ENCODE results near the gene OTOG.

DNA sequence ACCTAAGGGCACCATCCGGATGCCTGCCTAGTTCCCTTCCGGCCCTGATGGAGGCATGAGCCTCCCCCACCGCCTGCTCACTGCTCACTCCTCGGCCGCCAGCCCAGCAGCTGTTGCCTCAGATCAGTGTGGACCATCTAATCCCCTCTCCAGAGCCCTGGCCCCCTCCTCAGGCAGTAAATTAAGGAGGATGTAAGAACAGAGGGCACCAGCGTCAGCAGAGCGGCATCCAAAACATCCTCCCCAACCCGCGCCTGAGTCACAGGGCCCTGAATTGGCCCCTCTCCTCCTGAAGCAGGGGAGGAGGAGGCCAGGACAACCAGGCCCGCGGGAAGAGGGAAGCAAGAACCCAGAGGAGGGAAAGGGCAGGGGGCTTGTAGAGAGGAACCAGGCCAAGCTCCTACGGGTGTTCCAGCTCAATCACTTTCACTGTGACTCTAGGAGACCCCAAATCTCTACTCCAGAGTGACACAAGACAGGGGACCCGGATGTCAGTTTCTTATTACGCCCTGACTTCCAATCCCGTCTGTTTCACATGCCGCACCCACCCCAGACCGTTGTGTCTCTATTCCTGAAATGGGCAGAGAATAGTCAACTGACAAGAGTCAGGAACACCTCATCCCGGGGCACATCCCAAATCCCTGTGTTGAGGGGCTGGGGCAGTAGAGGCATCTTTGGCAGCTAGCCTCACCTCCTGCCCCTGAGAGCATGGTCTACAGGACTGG, 141.0 kb downstream of the OTOG start:
- TF ChIP-seq POLR2A (IDR thresholded peaks at IDR 0.05), result no peak
- TF ChIP-seq, protein P1, sequence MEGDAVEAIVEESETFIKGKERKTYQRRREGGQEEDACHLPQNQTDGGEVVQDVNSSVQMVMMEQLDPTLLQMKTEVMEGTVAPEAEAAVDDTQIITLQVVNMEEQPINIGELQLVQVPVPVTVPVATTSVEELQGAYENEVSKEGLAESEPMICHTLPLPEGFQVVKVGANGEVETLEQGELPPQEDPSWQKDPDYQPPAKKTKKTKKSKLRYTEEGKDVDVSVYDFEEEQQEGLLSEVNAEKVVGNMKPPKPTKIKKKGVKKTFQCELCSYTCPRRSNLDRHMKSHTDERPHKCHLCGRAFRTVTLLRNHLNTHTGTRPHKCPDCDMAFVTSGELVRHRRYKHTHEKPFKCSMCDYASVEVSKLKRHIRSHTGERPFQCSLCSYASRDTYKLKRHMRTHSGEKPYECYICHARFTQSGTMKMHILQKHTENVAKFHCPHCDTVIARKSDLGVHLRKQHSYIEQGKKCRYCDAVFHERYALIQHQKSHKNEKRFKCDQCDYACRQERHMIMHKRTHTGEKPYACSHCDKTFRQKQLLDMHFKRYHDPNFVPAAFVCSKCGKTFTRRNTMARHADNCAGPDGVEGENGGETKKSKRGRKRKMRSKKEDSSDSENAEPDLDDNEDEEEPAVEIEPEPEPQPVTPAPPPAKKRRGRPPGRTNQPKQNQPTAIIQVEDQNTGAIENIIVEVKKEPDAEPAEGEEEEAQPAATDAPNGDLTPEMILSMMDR (IDR thresholded peaks at IDR 0.05), result no peak
